CD4-positive, CD25-positive, alpha-beta regulatory T cell (primary cell): Measurements from ENCODE around the gene POU2AF3. TPM values are rescaled to one million over a fixed set of nuclear protein-coding genes. Genes with fewer than 3 reads are reported as not detected.
"Not testable (repeated sequence)": the region's sequence is repeated elsewhere in the genome, so short reads cannot be mapped to it uniquely, and the experiment has no call there.

Experiments
- ATAC-seq, 2 donors: fragments of 150-1000 bp; cut with Tn5 transposase; one replicate each; pipeline ENCODE4 v1.10.0; 2021; ENCODE audit warnings: low read depth in 2 of 2, moderate number of reproducible peaks in 2 of 2, moderate library complexity in 1 of 2
- DNase-seq, 3 donors: peaks; one replicate each; pipeline versions ENCODE4 v3.0.0 to v3.0.0-alpha.2; 2012 to 2022; ENCODE audit warnings: mixed read lengths in 1 of 3
- H3K27ac ChIP-seq: one replicate; pipeline ENCODE4 v1.7.0; 2013; ENCODE audit warnings: mild to moderate bottlenecking, low read length; ENCODE audit not compliant: insufficient read depth, poor library complexity, severe bottlenecking
- H3K27me3 ChIP-seq: one replicate; pipeline ENCODE4 v1.7.0; 2013; ENCODE audit warnings: low read length; ENCODE audit not compliant: control insufficient read depth, insufficient read depth
- H3K36me3 ChIP-seq: one replicate; pipeline ENCODE4 v1.7.0; 2013; ENCODE audit warnings: mild to moderate bottlenecking, low read length, moderate library complexity; ENCODE audit not compliant: control insufficient read depth, insufficient read depth
- H3K4me1 ChIP-seq: 2 replicates; pipeline ENCODE4 v1.7.0; 2013; ENCODE audit warnings: mild to moderate bottlenecking, low read length; ENCODE audit not compliant: insufficient read depth, control insufficient read depth, poor library complexity, severe bottlenecking
- H3K4me3 ChIP-seq: one replicate; pipeline ENCODE4 v1.7.0; 2013; ENCODE audit warnings: low read depth, mild to moderate bottlenecking, low read length, moderate library complexity
- H3K9me3 ChIP-seq, 2 experiments: 1 replicate in 1 of 2; 2 replicates in 1 of 2; pipeline ENCODE4 v1.7.0; 2013; ENCODE audit warnings: low read length in 2 of 2, mild to moderate bottlenecking in 1 of 2, moderate library complexity in 1 of 2; ENCODE audit not compliant: control insufficient read depth in 2 of 2
- H3K27ac Mint-ChIP-seq, 3 donors: one replicate each; pipeline ENCODE4 v1.8.0; 2020 to 2022; ENCODE audit warnings: mild to moderate bottlenecking in 3 of 3, mixed read lengths in 3 of 3, moderate library complexity in 2 of 3
- H3K27me3 Mint-ChIP-seq: one replicate; pipeline ENCODE4 v1.8.0; 2022; ENCODE audit warnings: mild to moderate bottlenecking, mixed read lengths
- H3K36me3 Mint-ChIP-seq: one replicate; pipeline ENCODE4 v1.8.0; 2020; ENCODE audit warnings: mixed read lengths
- H3K4me1 Mint-ChIP-seq, 4 donors: one replicate each; pipeline ENCODE4 v1.8.0; 2020 to 2022; ENCODE audit warnings: mixed read lengths in 4 of 4, mild to moderate bottlenecking in 1 of 4
- H3K4me3 Mint-ChIP-seq, 4 donors: one replicate each; pipeline ENCODE4 v1.8.0; 2020 to 2022; ENCODE audit warnings: mild to moderate bottlenecking in 4 of 4, mixed read lengths in 4 of 4, moderate library complexity in 3 of 4
- H3K9me3 Mint-ChIP-seq, 7 donors: one replicate each; pipeline ENCODE4 v1.8.0; 2020 to 2022; ENCODE audit warnings: mixed read lengths in 7 of 7, mild to moderate bottlenecking in 3 of 7, moderate library complexity in 2 of 7
- polyA plus RNA-seq, 4 donors: library from polyadenylated mRNA; unstranded; fragments of 300-500 nt; fragmentation: Illumina TruSeq; gene quantifications; one replicate each; pipeline ENCODE4 v1.2.3, GENCODE V29; 2021
- total RNA-seq: library from RNA; stranded (reverse); gene quantifications from one replicate; pipeline ENCODE4 v1.2.3, GENCODE V29; 2022

The POU2AF3 gene
- total and polyA plus RNA-seq, 5 donors from 2014 or later = not detected

GRCh38 chr11:111291764-111292163, 6.6 kb upstream of the POU2AF3 start:
- DNase-seq (no peak), ATAC-seq (no peak)
- Histone ChIP-seq H3K36me3 (no peaks in the 10 kb centered on the region), H3K27ac (no peak overlapping the region), H3K4me3 (no peak overlapping the region), H3K27me3 (no peaks in the 10 kb centered on the region), H3K9me3 (no peaks in the 10 kb centered on the region), H3K4me1 (no peaks in the 10 kb centered on the region)
- H3K9me3 Mint-ChIP-seq = peaks cover 0 to 4% (median 0%) of the 10 kb centered on the region in 7 donors
- H3K27ac Mint-ChIP-seq = no peak overlapping the region
- no peaks in the 10 kb centered on the region for H3K36me3 Mint-ChIP-seq
- no peak overlapping the region for H3K4me3 Mint-ChIP-seq
- H3K27me3 Mint-ChIP-seq = peaks cover 5% of the 10 kb centered on the region
- no peaks in the 10 kb centered on the region for H3K4me1 Mint-ChIP-seq

GRCh38 chr11:111292408-111292807, 5.9 kb upstream of the POU2AF3 start:
- not testable (repeated sequence) for H3K4me1 Mint-ChIP-seq, H3K4me1 ChIP-seq, H3K36me3 ChIP-seq, DNase-seq, H3K27me3 ChIP-seq, ATAC-seq, H3K27me3 Mint-ChIP-seq, H3K4me3 ChIP-seq, H3K4me3 Mint-ChIP-seq, H3K9me3 Mint-ChIP-seq, H3K27ac ChIP-seq, H3K36me3 Mint-ChIP-seq, H3K9me3 ChIP-seq, H3K27ac Mint-ChIP-seq

- no peak overlapping the region for H3K4me3 Mint-ChIP-seq
- no peak overlapping the region for H3K27ac ChIP-seq
- H3K9me3 ChIP-seq = no peaks in the 10 kb centered on the region
- H3K36me3 ChIP-seq = no peaks in the 10 kb centered on the region
- peaks cover 4% of the 10 kb centered on the region for H3K27me3 ChIP-seq
- peaks cover 25% of the 10 kb centered on the region for H3K27me3 Mint-ChIP-seq
- ATAC-seq = no peak
- peaks cover 2% of the 10 kb centered on the region for H3K4me1 ChIP-seq
- H3K36me3 Mint-ChIP-seq = no peaks in the 10 kb centered on the region
- no peak for DNase-seq
- H3K9me3 Mint-ChIP-seq = peaks cover 0 to 4% (median 0%) of the 10 kb centered on the region in 7 donors
- H3K27ac Mint-ChIP-seq = no peak overlapping the region
- no peak overlapping the region for H3K4me3 ChIP-seq
- H3K4me1 Mint-ChIP-seq = peaks cover 0 to 4% (median 0%) of the 10 kb centered on the region in 4 donors
These were observed 2.1 kb upstream of the POU2AF3 start for GRCh38 chr11:111296196-111296595.

GRCh38 chr11:111297696-111298095, 650 bp upstream of the POU2AF3 start:
- Mint-ChIP-seq H3K27me3 (peaks cover 40% of the 10 kb centered on the region), H3K9me3 (peaks cover 0 to 2% (median 0%) of the 10 kb centered on the region in 7 donors), H3K4me3 (no peak overlapping the region), H3K27ac (no peak overlapping the region), H3K36me3 (no peaks in the 10 kb centered on the region), H3K4me1 (peaks cover 0 to 4% (median 0%) of the 10 kb centered on the region in 4 donors)
- H3K27ac ChIP-seq = no peak overlapping the region
- H3K36me3 ChIP-seq = no peaks in the 10 kb centered on the region
- ATAC-seq (no peak), DNase-seq (no peak)
- H3K4me3 ChIP-seq = no peak overlapping the region
- peaks cover 2% of the 10 kb centered on the region for H3K4me1 ChIP-seq
- H3K27me3 ChIP-seq = peaks cover 4% of the 10 kb centered on the region
- no peaks in the 10 kb centered on the region for H3K9me3 ChIP-seq

- DNase-seq = no peak
- Mint-ChIP-seq H3K4me3 (no peak overlapping the region), H3K4me1 (peaks cover 0 to 4% (median 0%) of the 10 kb centered on the region in 4 donors), H3K36me3 (no peaks in the 10 kb centered on the region), H3K27ac (no peak overlapping the region), H3K9me3 (peaks cover 0 to 2% (median 0%) of the 10 kb centered on the region in 7 donors), H3K27me3 (peaks cover 47% of the 10 kb centered on the region)
- no peak overlapping the region for H3K27ac ChIP-seq
- no peak overlapping the region for H3K4me3 ChIP-seq
- H3K4me1 ChIP-seq = peaks cover 2% of the 10 kb centered on the region
- peak in 1 of 2 donors; percentile 25 for ATAC-seq
- H3K27me3 ChIP-seq = peaks cover 8% of the 10 kb centered on the region
- no peaks in the 10 kb centered on the region for H3K9me3 ChIP-seq
- no peaks in the 10 kb centered on the region for H3K36me3 ChIP-seq
These were observed 1.0 kb downstream of the POU2AF3 start for GRCh38 chr11:111299101-111300026.

GRCh38 chr11:111300569-111300968, 2.2 kb downstream of the POU2AF3 start:
- Histone ChIP-seq H3K27ac (no peak overlapping the region), H3K9me3 (no peaks in the 10 kb centered on the region), H3K36me3 (no peaks in the 10 kb centered on the region), H3K4me3 (no peak overlapping the region), H3K27me3 (peaks cover 13% of the 10 kb centered on the region), H3K4me1 (peaks cover 2% of the 10 kb centered on the region)
- ATAC-seq (no peak), DNase-seq (no peak)
- Mint-ChIP-seq H3K9me3 (peaks cover 0 to 2% (median 0%) of the 10 kb centered on the region in 7 donors), H3K36me3 (no peaks in the 10 kb centered on the region), H3K27me3 (peaks cover 47% of the 10 kb centered on the region), H3K4me3 (peak overlapping the region in 1 of 4 donors; percentile 35), H3K4me1 (peaks cover 0 to 4% (median 0%) of the 10 kb centered on the region in 4 donors), H3K27ac (no peak overlapping the region)

GRCh38 chr11:111301004-111301841, 2.9 kb downstream of the POU2AF3 start:
- Mint-ChIP-seq H3K9me3 (peaks cover 0 to 2% (median 0%) of the 10 kb centered on the region in 7 donors), H3K27ac (no peak overlapping the region), H3K4me1 (peaks cover 0 to 4% (median 0%) of the 10 kb centered on the region in 4 donors), H3K36me3 (no peaks in the 10 kb centered on the region), H3K27me3 (peaks cover 49% of the 10 kb centered on the region), H3K4me3 (no peak overlapping the region)
- H3K27ac ChIP-seq = no peak overlapping the region
- ATAC-seq = no peak
- no peak for DNase-seq
- H3K36me3 ChIP-seq = no peaks in the 10 kb centered on the region
- H3K9me3 ChIP-seq = no peaks in the 10 kb centered on the region
- H3K4me1 ChIP-seq = peaks cover 2% of the 10 kb centered on the region
- H3K27me3 ChIP-seq = peaks cover 16% of the 10 kb centered on the region
- H3K4me3 ChIP-seq = no peak overlapping the region
